HPDE6-E6E7 (cell line): ENCODE data around the gene ANKRD9.

Experiments
- DNase-seq: peaks from one replicate; pipeline ENCODE4 v3.0.0; 2011; ENCODE audit warnings: missing footprints; ENCODE audit errors: extremely low spot score

ANKRD9 gene

GRCh38 chr14:102513899-102514772, 4.6 kb upstream of the ANKRD9 start:
- no peak for DNase-seq

GRCh38 chr14:102512793-102513300, 3.3 kb upstream of the ANKRD9 start:
- no peak for DNase-seq

- DNase-seq, result no peak
These were observed 2.0 kb upstream of the ANKRD9 start for GRCh38 chr14:102511538-102511937.

- DNase-seq, result no peak
These were observed 1.3 kb upstream of the ANKRD9 start for GRCh38 chr14:102510616-102511520.

GRCh38 chr14:102508774-102509745, 516 bp downstream of the ANKRD9 start:
- no peak for DNase-seq

GRCh38 chr14:102508410-102508773, 1.2 kb downstream of the ANKRD9 start:
- DNase-seq, result peak; percentile 77

- no peak for DNase-seq
These were observed 1.7 kb downstream of the ANKRD9 start for GRCh38 chr14:102507857-102508312.

GRCh38 chr14:102507081-102507856, 2.3 kb downstream of the ANKRD9 start:
- DNase-seq, result no peak

GRCh38 chr14:102506626-102506925, 3.0 kb downstream of the ANKRD9 start:
- DNase-seq, result no peak

- no peak for DNase-seq
These were observed 3.6 kb downstream of the ANKRD9 start for GRCh38 chr14:102505775-102506625.

GRCh38 chr14:102505000-102505619, 4.5 kb downstream of the ANKRD9 start:
- DNase-seq, result no peak

- DNase-seq, result no peak
These were observed 5.1 kb downstream of the ANKRD9 start for GRCh38 chr14:102504328-102504999.

GRCh38 chr14:102503641-102504327, 5.8 kb downstream of the ANKRD9 start:
- no peak for DNase-seq

GRCh38 chr14:102502571-102502970, 7.0 kb downstream of the ANKRD9 start:
- DNase-seq, result no peak

- DNase-seq, result no peak
These were observed 7.7 kb downstream of the ANKRD9 start for GRCh38 chr14:102501751-102502315.

GRCh38 chr14:102500713-102501112, 8.9 kb downstream of the ANKRD9 start:
- DNase-seq, result no peak

GRCh38 chr14:102500158-102500662, 9.4 kb downstream of the ANKRD9 start:
- peak; percentile 83 for DNase-seq
